ENCODE measurements around the gene RTP3.

DNA sequence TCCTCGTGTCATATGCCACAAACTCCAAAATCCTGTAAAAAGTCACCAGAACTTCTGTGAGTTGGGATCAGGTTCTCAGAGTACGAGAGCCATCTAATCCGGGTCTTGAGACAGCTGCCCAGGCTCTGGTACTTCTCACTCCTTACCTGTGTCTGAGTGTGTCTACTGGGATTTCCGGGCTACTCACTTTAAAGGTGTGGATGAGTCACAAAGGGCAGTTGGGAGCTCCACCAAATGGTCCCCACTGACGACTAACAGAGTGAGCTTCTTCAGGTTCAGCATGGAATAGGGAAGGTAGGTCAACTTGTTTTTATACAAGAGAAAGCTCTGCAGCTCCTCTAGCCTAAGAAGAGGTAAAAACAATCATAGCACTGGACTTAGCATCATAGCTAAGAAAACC, 29.5 kb downstream of the RTP3 start:
- TF ChIP-seq POLR2A (IDR thresholded peaks at IDR 0.05) = no peak
- TF ChIP-seq, protein P1, sequence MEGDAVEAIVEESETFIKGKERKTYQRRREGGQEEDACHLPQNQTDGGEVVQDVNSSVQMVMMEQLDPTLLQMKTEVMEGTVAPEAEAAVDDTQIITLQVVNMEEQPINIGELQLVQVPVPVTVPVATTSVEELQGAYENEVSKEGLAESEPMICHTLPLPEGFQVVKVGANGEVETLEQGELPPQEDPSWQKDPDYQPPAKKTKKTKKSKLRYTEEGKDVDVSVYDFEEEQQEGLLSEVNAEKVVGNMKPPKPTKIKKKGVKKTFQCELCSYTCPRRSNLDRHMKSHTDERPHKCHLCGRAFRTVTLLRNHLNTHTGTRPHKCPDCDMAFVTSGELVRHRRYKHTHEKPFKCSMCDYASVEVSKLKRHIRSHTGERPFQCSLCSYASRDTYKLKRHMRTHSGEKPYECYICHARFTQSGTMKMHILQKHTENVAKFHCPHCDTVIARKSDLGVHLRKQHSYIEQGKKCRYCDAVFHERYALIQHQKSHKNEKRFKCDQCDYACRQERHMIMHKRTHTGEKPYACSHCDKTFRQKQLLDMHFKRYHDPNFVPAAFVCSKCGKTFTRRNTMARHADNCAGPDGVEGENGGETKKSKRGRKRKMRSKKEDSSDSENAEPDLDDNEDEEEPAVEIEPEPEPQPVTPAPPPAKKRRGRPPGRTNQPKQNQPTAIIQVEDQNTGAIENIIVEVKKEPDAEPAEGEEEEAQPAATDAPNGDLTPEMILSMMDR (IDR thresholded peaks at IDR 0.05) = no peak

All from sigmoid colon (tissue), 3 donors.